Measurements from ENCODE around the gene FBLN2. TPM values are rescaled to one million over a fixed set of nuclear protein-coding genes. Genes with fewer than 3 reads are reported as not detected.
A peak's percentile ranks its signal among the peaks of the same experiment; 100 is the strongest.

Gene FBLN2
- total and polyA plus RNA-seq, 2 of the 13 experiments (the other 11 are each of a cell fraction or from before 2014, with no cell fraction given): not detected

DNA sequence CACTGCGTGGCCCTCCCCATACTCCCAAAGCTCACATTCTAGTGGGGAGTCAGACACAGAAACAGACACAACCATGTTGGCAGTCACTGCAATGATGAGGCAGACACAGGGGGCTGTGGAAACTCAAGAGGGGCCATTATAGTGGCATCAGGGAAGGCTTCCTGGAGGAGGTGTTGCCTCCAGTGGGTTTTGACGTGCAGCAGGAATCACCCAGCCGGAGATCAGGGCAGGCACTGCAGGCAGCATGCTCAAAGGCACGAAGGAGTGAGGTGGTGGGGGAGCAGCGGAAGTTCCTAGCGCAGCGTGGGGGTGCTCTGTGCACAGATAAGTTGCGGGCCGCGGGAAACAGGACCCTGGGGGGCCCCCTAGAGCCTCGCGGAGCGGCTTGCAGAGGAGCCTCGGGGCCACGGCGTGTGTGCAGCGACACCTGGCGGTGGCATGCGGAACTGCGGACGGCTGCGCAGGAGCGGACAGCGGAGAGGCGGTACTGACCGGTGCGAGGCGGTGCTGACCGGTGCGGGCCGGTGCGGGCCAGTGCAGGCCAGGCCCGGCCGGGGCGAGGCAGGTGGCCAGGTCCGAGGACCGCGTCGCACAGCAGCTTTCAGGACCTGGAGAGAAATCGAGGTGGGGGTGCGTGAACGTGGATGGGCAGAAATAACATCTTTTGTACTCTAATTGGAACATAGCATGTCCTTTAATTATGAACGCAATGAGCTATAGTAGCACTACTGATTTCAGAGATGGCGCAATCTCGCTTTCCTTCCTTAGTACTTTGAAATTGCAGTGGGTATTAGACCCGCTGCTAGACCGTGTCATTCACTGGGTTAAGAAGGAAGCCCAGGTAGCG lies 101.5 kb downstream of the FBLN2 start:
- peaks cover 6% of the 10 kb centered on the region; the same call in 1 of the 2 replicates for H3K4me1 ChIP-seq (ENCODE audit: insufficient read depth, low read length)
- no peak overlapping the region for H3K9ac ChIP-seq (ENCODE audit: insufficient read depth, low read depth, low read length)
- peak overlapping the region in 1 of 3 experiments; percentile 36; a peak in 1 of 6 replicates for H3K4me3 ChIP-seq (replicated peaks in 1 of 3; ENCODE audit: insufficient read depth in 1 of 3, low read depth in 2 of 3, low read length in 3 of 3)
- H3K4me2 ChIP-seq (ENCODE audit: low read depth, low read length): peak overlapping the region; percentile 48
- no peak overlapping the region for H2AFZ ChIP-seq (ENCODE audit: low read length)
- no peaks in the 10 kb centered on the region for H3K79me2 ChIP-seq (ENCODE audit: insufficient read depth, low read length)
- no peaks in the 10 kb centered on the region for H3K36me3 ChIP-seq (replicated peaks in 1 of 2; ENCODE audit: control insufficient read depth in 1 of 2, insufficient read depth in 2 of 2, low read length in 2 of 2)
- FAIRE-seq (peak; percentile 65), DNase-seq (ENCODE audit: low spot score) (peak; percentile 46), ATAC-seq (peak; percentile 84)
- CTCF ChIA-PET (ENCODE audit: low intra/inter-chr PET ratio, low total read pairs): interaction anchor here (0.7 to 5.3 kb wide), 2 partner anchors 153 to 558 kb away, joined by 4 to 96 read pairs; no protein-coding TSS in a partner anchor
- no peaks in the 10 kb centered on the region for H3K9me3 ChIP-seq (ENCODE audit: low read length)
- in situ Hi-C loops (cut with HindIII; ENCODE audit: extremely low pct_ligation_motif_present, low pct_unique_long_range_greater_than_20kb) (no loop called here), intact Hi-C loops (cut with micrococcal nuclease; ENCODE audit: unreplicated experiment) (loop anchor here (1.0 kb wide), 1 partner anchor 154 kb away; no protein-coding TSS in a partner anchor)
- H3K27me3 ChIP-seq (ENCODE audit: control insufficient read depth in 1 of 2, insufficient read depth in 2 of 2, low read length in 2 of 2): peaks cover 0 to 53% of the 10 kb centered on the region in 2 experiments; a peak in 4 of 5 replicates
- BruUV-seq (replicated peaks): no TSS peak
- H3K27ac ChIP-seq (ENCODE audit: extremely low read length, insufficient read depth, low read length): no peak overlapping the region
- POLR2A ChIA-PET: no interaction called here
- no peaks in the 10 kb centered on the region for H4K20me1 ChIP-seq (ENCODE audit: insufficient read depth, low read length)
- WGBS (ENCODE audit: low lambda C conversion rate): 33% methylated on average over 12 of the region's 48 CpGs
- TF ChIP-seq EZH2 (conservative IDR thresholded peaks at IDR 0.05; ENCODE audit: low read depth, low read length) (no peak), SKI (IDR thresholded peaks at IDR 0.05; ENCODE audit: partially characterized antibody) (peak; percentile 14), ZNF333 (CRISPR knock-in tag; IDR thresholded peaks at IDR 0.05; ENCODE audit: borderline replicate concordance) (peak; percentile 58; the same call in 1 of the 2 replicates), SETDB1 (CRISPR knock-in tag; IDR thresholded peaks at IDR 0.05; ENCODE audit: borderline replicate concordance) (no peak), ZBTB20 (CRISPR knock-in tag; IDR thresholded peaks at IDR 0.05; ENCODE audit: borderline replicate concordance, low read depth) (0 out of 2 replicates have a peak, but pooled peaks have one; percentile 20), SP2 (CRISPR knock-in tag; IDR thresholded peaks at IDR 0.05) (no peak), ZNF768 (CRISPR knock-in tag; IDR thresholded peaks at IDR 0.05) (peak; percentile 73), DMAP1 (CRISPR knock-in tag; IDR thresholded peaks at IDR 0.05) (no peak), CEBPB (IDR thresholded peaks at IDR 0.05; ENCODE audit: borderline replicate concordance, low read depth, low read length) (no peak), CBX5 (CRISPR knock-in tag; IDR thresholded peaks at IDR 0.05; ENCODE audit: borderline replicate concordance) (peak; percentile 73), FOXC1 (CRISPR knock-in tag; IDR thresholded peaks at IDR 0.05; ENCODE audit: borderline replicate concordance) (peak; percentile 68; the same call in 1 of the 2 replicates), ZNF335 (CRISPR knock-in tag; IDR thresholded peaks at IDR 0.05) (no peak), MAZ (IDR thresholded peaks at IDR 0.05; ENCODE audit: borderline replicate concordance, low read depth, low read length) (no peak), MAZ (CRISPR knock-in tag; IDR thresholded peaks at IDR 0.05; ENCODE audit: low read depth) (peak; percentile 50; the same call in 1 of the 2 replicates), ZNF556 (CRISPR knock-in tag; IDR thresholded peaks at IDR 0.05; ENCODE audit: borderline replicate concordance) (peak; percentile 52; the same call in 1 of the 2 replicates), U2AF1 (optimal IDR thresholded peaks at IDR 0.05; ENCODE audit: low read depth, low read length) (no peak), SPEN (CRISPR knock-in tag; IDR thresholded peaks at IDR 0.05; ENCODE audit: low read depth) (peak; percentile 52), PAWR (CRISPR knock-in tag; IDR thresholded peaks at IDR 0.05; ENCODE audit: borderline replicate concordance) (no peak)
- TF ChIP-seq, protein P1, sequence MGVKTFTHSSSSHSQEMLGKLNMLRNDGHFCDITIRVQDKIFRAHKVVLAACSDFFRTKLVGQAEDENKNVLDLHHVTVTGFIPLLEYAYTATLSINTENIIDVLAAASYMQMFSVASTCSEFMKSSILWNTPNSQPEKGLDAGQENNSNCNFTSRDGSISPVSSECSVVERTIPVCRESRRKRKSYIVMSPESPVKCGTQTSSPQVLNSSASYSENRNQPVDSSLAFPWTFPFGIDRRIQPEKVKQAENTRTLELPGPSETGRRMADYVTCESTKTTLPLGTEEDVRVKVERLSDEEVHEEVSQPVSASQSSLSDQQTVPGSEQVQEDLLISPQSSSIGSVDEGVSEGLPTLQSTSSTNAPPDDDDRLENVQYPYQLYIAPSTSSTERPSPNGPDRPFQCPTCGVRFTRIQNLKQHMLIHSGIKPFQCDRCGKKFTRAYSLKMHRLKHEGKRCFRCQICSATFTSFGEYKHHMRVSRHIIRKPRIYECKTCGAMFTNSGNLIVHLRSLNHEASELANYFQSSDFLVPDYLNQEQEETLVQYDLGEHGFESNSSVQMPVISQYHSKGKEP (CRISPR knock-in tag; IDR thresholded peaks at IDR 0.05): no peak
- TF ChIP-seq, protein P2, sequence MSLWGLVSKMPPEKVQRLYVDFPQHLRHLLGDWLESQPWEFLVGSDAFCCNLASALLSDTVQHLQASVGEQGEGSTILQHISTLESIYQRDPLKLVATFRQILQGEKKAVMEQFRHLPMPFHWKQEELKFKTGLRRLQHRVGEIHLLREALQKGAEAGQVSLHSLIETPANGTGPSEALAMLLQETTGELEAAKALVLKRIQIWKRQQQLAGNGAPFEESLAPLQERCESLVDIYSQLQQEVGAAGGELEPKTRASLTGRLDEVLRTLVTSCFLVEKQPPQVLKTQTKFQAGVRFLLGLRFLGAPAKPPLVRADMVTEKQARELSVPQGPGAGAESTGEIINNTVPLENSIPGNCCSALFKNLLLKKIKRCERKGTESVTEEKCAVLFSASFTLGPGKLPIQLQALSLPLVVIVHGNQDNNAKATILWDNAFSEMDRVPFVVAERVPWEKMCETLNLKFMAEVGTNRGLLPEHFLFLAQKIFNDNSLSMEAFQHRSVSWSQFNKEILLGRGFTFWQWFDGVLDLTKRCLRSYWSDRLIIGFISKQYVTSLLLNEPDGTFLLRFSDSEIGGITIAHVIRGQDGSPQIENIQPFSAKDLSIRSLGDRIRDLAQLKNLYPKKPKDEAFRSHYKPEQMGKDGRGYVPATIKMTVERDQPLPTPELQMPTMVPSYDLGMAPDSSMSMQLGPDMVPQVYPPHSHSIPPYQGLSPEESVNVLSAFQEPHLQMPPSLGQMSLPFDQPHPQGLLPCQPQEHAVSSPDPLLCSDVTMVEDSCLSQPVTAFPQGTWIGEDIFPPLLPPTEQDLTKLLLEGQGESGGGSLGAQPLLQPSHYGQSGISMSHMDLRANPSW (CRISPR knock-in tag; IDR thresholded peaks at IDR 0.05; ENCODE audit: borderline replicate concordance): no peak

Data from HepG2 (cell line).